ENCODE data around the gene KIAA1671.

Gene KIAA1671

GRCh38 chr22:25053153-25053805 lies 100.8 kb downstream of the KIAA1671 start:
- Histone ChIP-seq H3K4me1 (ENCODE audit: insufficient read depth, insufficient read length) (peaks cover 1% of the 10 kb centered on the region), H3K4me3 (ENCODE audit: insufficient read length, low read depth) (no peak overlapping the region), H3K9ac (ENCODE audit: insufficient read length, low read depth) (no peak overlapping the region), H3K9me3 (ENCODE audit: insufficient read depth, low read length) (peaks cover 19% of the 10 kb centered on the region; the same call in 1 of the 2 replicates), H3K36me3 (ENCODE audit: insufficient read depth, insufficient read length, low read length) (peaks cover 27% of the 10 kb centered on the region), H3K27me3 (ENCODE audit: insufficient read depth, insufficient read length) (no peaks in the 10 kb centered on the region)
- no peak for DNase-seq (ENCODE audit: low read depth, low spot score)
- TF ChIP-seq SUZ12 (IDR thresholded peaks at IDR 0.05; ENCODE audit: extremely low read depth, insufficient read depth, insufficient read length) (no peak), YY1 (IDR thresholded peaks at IDR 0.05; ENCODE audit: insufficient read depth, insufficient read length) (no peak), ZNF274 (IDR thresholded peaks at IDR 0.05; ENCODE audit: low read depth, low read length) (no peak)

- Histone ChIP-seq H3K36me3 (ENCODE audit: insufficient read depth, insufficient read length, low read length) (peaks cover 17% of the 10 kb centered on the region), H3K4me1 (ENCODE audit: insufficient read depth, insufficient read length) (peaks cover 1% of the 10 kb centered on the region), H3K9ac (ENCODE audit: insufficient read length, low read depth) (no peak overlapping the region), H3K27me3 (ENCODE audit: insufficient read depth, insufficient read length) (no peaks in the 10 kb centered on the region), H3K9me3 (ENCODE audit: insufficient read depth, low read length) (peaks cover 12% of the 10 kb centered on the region; the same call in 1 of the 2 replicates), H3K4me3 (ENCODE audit: insufficient read length, low read depth) (no peak overlapping the region)
- TF ChIP-seq YY1 (IDR thresholded peaks at IDR 0.05; ENCODE audit: insufficient read depth, insufficient read length): no peak
- TF ChIP-seq SUZ12 (IDR thresholded peaks at IDR 0.05; ENCODE audit: extremely low read depth, insufficient read depth, insufficient read length): no peak
- TF ChIP-seq ZNF274 (IDR thresholded peaks at IDR 0.05; ENCODE audit: low read depth, low read length): no peak
- DNase-seq (ENCODE audit: low read depth, low spot score): no peak
These were observed 102.5 kb downstream of the KIAA1671 start for GRCh38 chr22:25054943-25055511.

- peaks cover 1% of the 10 kb centered on the region for H3K4me1 ChIP-seq (ENCODE audit: insufficient read depth, insufficient read length)
- no peaks in the 10 kb centered on the region for H3K9me3 ChIP-seq (ENCODE audit: insufficient read depth, low read length)
- no peaks in the 10 kb centered on the region for H3K27me3 ChIP-seq (ENCODE audit: insufficient read depth, insufficient read length)
- no peak overlapping the region for H3K9ac ChIP-seq (ENCODE audit: insufficient read length, low read depth)
- DNase-seq (ENCODE audit: low read depth, low spot score): peak; percentile 35
- peaks cover 6% of the 10 kb centered on the region for H3K36me3 ChIP-seq (ENCODE audit: insufficient read depth, insufficient read length, low read length)
- H3K4me3 ChIP-seq (ENCODE audit: insufficient read length, low read depth): no peak overlapping the region
- TF ChIP-seq YY1 (IDR thresholded peaks at IDR 0.05; ENCODE audit: insufficient read depth, insufficient read length) (no peak), SUZ12 (IDR thresholded peaks at IDR 0.05; ENCODE audit: extremely low read depth, insufficient read depth, insufficient read length) (no peak), ZNF274 (IDR thresholded peaks at IDR 0.05; ENCODE audit: low read depth, low read length) (no peak)
These were observed 104.7 kb downstream of the KIAA1671 start for GRCh38 chr22:25057013-25057881.

GRCh38 chr22:25059438-25059837 lies 106.9 kb downstream of the KIAA1671 start:
- no peak overlapping the region for H3K9ac ChIP-seq (ENCODE audit: insufficient read length, low read depth)
- peaks cover 1% of the 10 kb centered on the region for H3K4me1 ChIP-seq (ENCODE audit: insufficient read depth, insufficient read length)
- no peak for DNase-seq (ENCODE audit: low read depth, low spot score)
- no peaks in the 10 kb centered on the region for H3K27me3 ChIP-seq (ENCODE audit: insufficient read depth, insufficient read length)
- H3K9me3 ChIP-seq (ENCODE audit: insufficient read depth, low read length): no peaks in the 10 kb centered on the region
- TF ChIP-seq YY1 (IDR thresholded peaks at IDR 0.05; ENCODE audit: insufficient read depth, insufficient read length): no peak
- no peak for TF ChIP-seq SUZ12 (IDR thresholded peaks at IDR 0.05; ENCODE audit: extremely low read depth, insufficient read depth, insufficient read length)
- TF ChIP-seq ZNF274 (IDR thresholded peaks at IDR 0.05; ENCODE audit: low read depth, low read length): no peak
- H3K4me3 ChIP-seq (ENCODE audit: insufficient read length, low read depth): no peak overlapping the region
- no peaks in the 10 kb centered on the region for H3K36me3 ChIP-seq (ENCODE audit: insufficient read depth, insufficient read length, low read length)

GRCh38 chr22:25060522-25061071 lies 108.1 kb downstream of the KIAA1671 start:
- DNase-seq (ENCODE audit: low read depth, low spot score): no peak
- no peak overlapping the region for H3K4me3 ChIP-seq (ENCODE audit: insufficient read length, low read depth)
- H3K9me3 ChIP-seq (ENCODE audit: insufficient read depth, low read length): no peaks in the 10 kb centered on the region
- peaks cover 1% of the 10 kb centered on the region for H3K4me1 ChIP-seq (ENCODE audit: insufficient read depth, insufficient read length)
- TF ChIP-seq SUZ12 (IDR thresholded peaks at IDR 0.05; ENCODE audit: extremely low read depth, insufficient read depth, insufficient read length): no peak
- no peak for TF ChIP-seq YY1 (IDR thresholded peaks at IDR 0.05; ENCODE audit: insufficient read depth, insufficient read length)
- no peak for TF ChIP-seq ZNF274 (IDR thresholded peaks at IDR 0.05; ENCODE audit: low read depth, low read length)
- H3K36me3 ChIP-seq (ENCODE audit: insufficient read depth, insufficient read length, low read length): no peaks in the 10 kb centered on the region
- H3K9ac ChIP-seq (ENCODE audit: insufficient read length, low read depth): no peak overlapping the region
- H3K27me3 ChIP-seq (ENCODE audit: insufficient read depth, insufficient read length): no peaks in the 10 kb centered on the region

- no peak for TF ChIP-seq YY1 (IDR thresholded peaks at IDR 0.05; ENCODE audit: insufficient read depth, insufficient read length)
- no peak for TF ChIP-seq SUZ12 (IDR thresholded peaks at IDR 0.05; ENCODE audit: extremely low read depth, insufficient read depth, insufficient read length)
- TF ChIP-seq ZNF274 (IDR thresholded peaks at IDR 0.05; ENCODE audit: low read depth, low read length): no peak
- peaks cover 1% of the 10 kb centered on the region for H3K4me1 ChIP-seq (ENCODE audit: insufficient read depth, insufficient read length)
- H3K4me3 ChIP-seq (ENCODE audit: insufficient read length, low read depth): no peak overlapping the region
- no peaks in the 10 kb centered on the region for H3K27me3 ChIP-seq (ENCODE audit: insufficient read depth, insufficient read length)
- H3K9me3 ChIP-seq (ENCODE audit: insufficient read depth, low read length): no peaks in the 10 kb centered on the region
- no peaks in the 10 kb centered on the region for H3K36me3 ChIP-seq (ENCODE audit: insufficient read depth, insufficient read length, low read length)
- no peak overlapping the region for H3K9ac ChIP-seq (ENCODE audit: insufficient read length, low read depth)
- no peak for DNase-seq (ENCODE audit: low read depth, low spot score)
These were observed 108.6 kb downstream of the KIAA1671 start for GRCh38 chr22:25061134-25061533.
